Psoas muscle (tissue), 8 donors: Measurements from ENCODE around the gene DDX53. TPM values are rescaled to one million over a fixed set of nuclear protein-coding genes. Genes with fewer than 3 reads are reported as not detected.

Experiments
- ATAC-seq, 4 donors: fragments of 200-7000 bp; cut with Tn5 transposase; one replicate each; pipeline ENCODE4 v1.9.1; 2020; ENCODE audit warnings: moderate library complexity in 3 of 4, mild to moderate bottlenecking in 2 of 4
- DNase-seq, 2 donors: peaks; one replicate each; pipeline ENCODE4 v3.0.0-alpha.2; 2020
- H3K27ac ChIP-seq: fragments of 200-600 bp; one replicate; pipeline ENCODE4 v1.8.0; 2022
- H3K27me3 ChIP-seq, 3 donors: fragments of 200-600 bp in 1 of 3; one replicate each; pipeline versions ENCODE4 v1.6.1 to v1.8.0; 2013 to 2022; ENCODE audit warnings: low read length in 2 of 3, mild to moderate bottlenecking in 2 of 3, moderate library complexity in 1 of 3; ENCODE audit not compliant: insufficient read depth in 3 of 3
- H3K36me3 ChIP-seq, 2 donors: fragments of 200-600 bp in 1 of 2; one replicate each; pipeline versions ENCODE4 v1.6.1 to v1.8.0; 2013 to 2022; ENCODE audit warnings: low read depth in 1 of 2, mild to moderate bottlenecking in 1 of 2, moderate library complexity in 1 of 2; ENCODE audit not compliant: insufficient read depth in 1 of 2
- H3K4me1 ChIP-seq: fragments of 200-600 bp; one replicate; pipeline ENCODE4 v1.8.0; 2022
- H3K4me3 ChIP-seq: fragments of 200-600 bp; one replicate; pipeline ENCODE4 v1.8.0; 2022; ENCODE audit warnings: mild to moderate bottlenecking
- H3K9me3 ChIP-seq: fragments of 200-600 bp; one replicate; pipeline ENCODE4 v1.8.0; 2022
- CTCF ChIP-seq: fragments of 200-600 bp; IDR thresholded peaks from one replicate; pipeline ENCODE4 v1.8.0; 2022; ENCODE audit warnings: antibody characterized with exemption
- WGBS, 3 donors: extraction: QIAGEN DNeasy Blood & Tissue Kit; methylation state at CpG; one replicate each; pipeline versions ENCODE4 v1.1.6 to v1.1.7; 2013; 5-methylcytosine and 5-hydroxymethylcytosine counted together
- intact Hi-C, 2 donors: fragments of 100-400 bp; cut with DNase I; formaldehyde crosslinking; loops; one replicate each; pipeline versions ENCODE4 v1.11.0 to v1.14.2; 2022
- polyA plus RNA-seq, 3 donors: library from polyadenylated mRNA; stranded (reverse); fragments of 200-250 nt; gene quantifications; one replicate each; pipeline ENCODE4 v1.2.3, GENCODE V29; 2013
- total RNA-seq, 4 donors: library from RNA; stranded (reverse); fragmentation: NEBNext Ultra II Directional in 2 of 4; extraction: Animal tissue kit (Norgen Biotek cat#: 25700) in 2 of 4; gene quantifications; one replicate each; pipeline versions ENCODE4 v1.2.1 to v1.2.4, GENCODE V29; 2021 to 2023
- donor health status: healthy with polysubstance abuse.
- donor health status: DM: no; HTN: no; CAD: no; lungs with moderate emphysema.
- donor health status: Bipolar disorder and iron deficiency.
- donor health status: healthy.
- donor health status: DM: yes; HTN: yes; CAD: no.
- donor health status: DM: no; HTN: no; CAD: no.
- donor health status: DM: no; HTN: no; CAD: no.
- donor health status: DM: yes; HTN: yes; CAD: no.

Gene DDX53
- total and polyA plus RNA-seq, 7 donors, result not detected

- Histone ChIP-seq H3K27ac (no peak overlapping the region), H3K36me3 (no peaks in the 10 kb centered on the region), H3K27me3 (no peaks in the 10 kb centered on the region), H3K9me3 (no peaks in the 10 kb centered on the region), H3K4me1 (no peaks in the 10 kb centered on the region), H3K4me3 (no peak overlapping the region)
- DNase-seq (no peak), ATAC-seq (no peak)
- intact Hi-C loops, result no loop called here
- WGBS, 3 donors, result 84 to 96% (median 95%) methylated on average over 4 of the region's 4 CpGs
- TF ChIP-seq CTCF, result no peak
These were observed 25.1 kb upstream of the DDX53 start for GRCh38 chrX:22974616-22975015.

- Histone ChIP-seq H3K4me1 (no peaks in the 10 kb centered on the region), H3K4me3 (no peak overlapping the region), H3K27me3 (no peaks in the 10 kb centered on the region), H3K27ac (no peak overlapping the region), H3K9me3 (no peaks in the 10 kb centered on the region), H3K36me3 (no peaks in the 10 kb centered on the region)
- no peak for ATAC-seq
- intact Hi-C loops, result no loop called here
- 61 to 91% (median 90%) methylated on average over 1 of the region's 1 CpG for WGBS, 3 donors
- no peak for TF ChIP-seq CTCF
- no peak for DNase-seq
These were observed 24.0 kb upstream of the DDX53 start for GRCh38 chrX:22975786-22976185.

GRCh38 chrX:22985958-22986357, 13.8 kb upstream of the DDX53 start:
- TF ChIP-seq CTCF, result no peak
- ATAC-seq (no peak), DNase-seq (no peak)
- no peaks in the 10 kb centered on the region for H3K36me3 ChIP-seq
- H3K27ac ChIP-seq, result no peak overlapping the region
- no peaks in the 10 kb centered on the region for H3K9me3 ChIP-seq
- no peaks in the 10 kb centered on the region for H3K27me3 ChIP-seq
- no peaks in the 10 kb centered on the region for H3K4me1 ChIP-seq
- WGBS, 3 donors, result 92 to 95% (median 94%) methylated on average over 2 of the region's 2 CpGs
- intact Hi-C loops, result no loop called here
- no peak overlapping the region for H3K4me3 ChIP-seq

- H3K27ac ChIP-seq, result no peak overlapping the region
- no peaks in the 10 kb centered on the region for H3K36me3 ChIP-seq
- no peak for TF ChIP-seq CTCF
- 77 to 89% (median 88%) methylated on average over 1 of the region's 1 CpG for WGBS, 3 donors
- ATAC-seq (no peak), DNase-seq (no peak)
- H3K9me3 ChIP-seq, result no peaks in the 10 kb centered on the region
- no peak overlapping the region for H3K4me3 ChIP-seq
- intact Hi-C loops, result no loop called here
- H3K4me1 ChIP-seq, result no peaks in the 10 kb centered on the region
- no peaks in the 10 kb centered on the region for H3K27me3 ChIP-seq
These were observed 12.3 kb upstream of the DDX53 start for GRCh38 chrX:22987452-22987851.

DNA sequence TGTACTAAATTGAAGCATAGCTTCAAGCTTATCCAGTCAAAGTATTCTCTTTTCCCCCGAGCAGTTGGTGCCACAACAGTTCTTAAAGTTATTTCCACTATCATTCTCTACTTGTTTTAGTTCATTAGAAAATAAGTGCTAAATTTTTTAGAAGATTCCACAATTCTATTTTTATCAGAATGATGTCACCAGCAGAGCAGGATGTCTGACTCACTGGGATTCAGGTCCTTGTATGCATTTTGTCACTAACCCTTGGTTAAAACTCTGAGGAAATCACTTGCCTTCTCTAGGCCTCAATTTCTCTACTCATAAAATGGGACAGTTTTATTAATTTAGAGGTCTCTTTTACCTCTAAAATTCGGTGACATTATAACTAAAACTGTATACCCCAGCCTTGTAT, 3.4 kb downstream of the DDX53 start:
- Histone ChIP-seq H3K27me3 (no peaks in the 10 kb centered on the region), H3K9me3 (no peaks in the 10 kb centered on the region), H3K36me3 (no peaks in the 10 kb centered on the region), H3K4me3 (no peak overlapping the region), H3K4me1 (no peaks in the 10 kb centered on the region), H3K27ac (no peak overlapping the region)
- ATAC-seq (no peak), DNase-seq (no peak)
- no peak for TF ChIP-seq CTCF
- intact Hi-C loops, result no loop called here
- 43 to 66% (median 50%) methylated on average over 2 of the region's 2 CpGs for WGBS, 3 donors
